AG09309 (cell line): ENCODE measurements around the gene FOXM1.
"Not testable (repeated sequence)": the region's sequence is repeated elsewhere in the genome, so short reads cannot be mapped to it uniquely, and the experiment has no call there.

ENCODE experiments used
- DNase-seq: peaks from one replicate; pipeline ENCODE4 v3.0.0-alpha.2; 2010; ENCODE audit warnings: low read depth
- H3K4me3 ChIP-seq: 2 replicates; pipeline ENCODE4 v1.5.1; 2011; ENCODE audit warnings: mild to moderate bottlenecking, low read depth, low read length, moderate library complexity; ENCODE audit not compliant: control insufficient read depth
- CTCF ChIP-seq: IDR thresholded peaks from 2 replicates; pipeline ENCODE4 v1.5.1; 2011; ENCODE audit warnings: mild to moderate bottlenecking, low read depth, low read length, inconsistent platforms; ENCODE audit not compliant: insufficient read depth, control insufficient read depth; ENCODE audit errors: missing control alignments

Gene FOXM1

GRCh38 chr12:2884810-2885209 lies 7.8 kb upstream of the FOXM1 start:
- no peak for DNase-seq
- H3K4me3 ChIP-seq, result no peak overlapping the region
- TF ChIP-seq CTCF, result no peak

GRCh38 chr12:2879853-2880252 lies 2.9 kb upstream of the FOXM1 start:
- no peak for TF ChIP-seq CTCF
- no peak overlapping the region for H3K4me3 ChIP-seq
- DNase-seq, result no peak

GRCh38 chr12:2877953-2878732 lies 1.2 kb upstream of the FOXM1 start:
- DNase-seq, result no peak

GRCh38 chr12:2876431-2877046 lies 435 bp downstream of the FOXM1 start:
- TF ChIP-seq CTCF, result no peak
- DNase-seq, result no peak
- peak overlapping the region; percentile 65 for H3K4me3 ChIP-seq

More at GRCh38 chr12:2877953-2878732, 1.2 kb upstream of the FOXM1 start:
- peak overlapping the region; percentile 69 for H3K4me3 ChIP-seq
- TF ChIP-seq CTCF, result no peak

GRCh38 chr12:2868986-2869632 lies 7.9 kb downstream of the FOXM1 start:
- not testable (repeated sequence) for DNase-seq, H3K4me3 ChIP-seq

GRCh38 chr12:2864198-2864597 lies 12.8 kb downstream of the FOXM1 start:
- H3K4me3 ChIP-seq, result no peak overlapping the region
- no peak for TF ChIP-seq CTCF
- DNase-seq, result no peak

GRCh38 chr12:2863402-2863801 lies 13.6 kb downstream of the FOXM1 start:
- DNase-seq, H3K4me3 ChIP-seq: not testable (repeated sequence)
